H1 (cell line): ENCODE data around the gene TCFL5. TPM values are rescaled to one million over a fixed set of nuclear protein-coding genes. Genes with fewer than 3 reads are reported as not detected.

ENCODE experiments used
- CBX8 ChIP-seq: fragments of 300-800, 300-1000 bp; sonication (generic); IDR thresholded peaks from 2 replicates; pipeline ENCODE4 v1.7.1; 2016; ENCODE audit warnings: low read depth, low read length, borderline replicate concordance
- CTCF ChIP-seq, 3 experiments: IDR thresholded peaks; 1 replicate in 2 of 3; 2 replicates in 1 of 3; pipeline versions ENCODE4 v1.5.1 to v1.6.1; 2011; ENCODE audit warnings: low read length in 3 of 3, mild to moderate bottlenecking in 3 of 3, inconsistent platforms in 2 of 3, low read depth in 1 of 3, moderate library complexity in 1 of 3; ENCODE audit not compliant: insufficient read depth in 1 of 3; ENCODE audit errors: control extremely low read depth in 1 of 3
- EZH2 ChIP-seq: fragments of 200-600 bp; sonication (generic); IDR thresholded peaks from 2 replicates; pipeline ENCODE4 v1.7.1; 2012; ENCODE audit warnings: low read depth, mild to moderate bottlenecking, moderate library complexity, low read length, inconsistent platforms; ENCODE audit not compliant: severe bottlenecking
- KDM5A ChIP-seq: fragments of 200-600 bp; IDR thresholded peaks from 2 replicates; pipeline ENCODE4 v1.7.1; 2012; ENCODE audit warnings: mild to moderate bottlenecking, low read length, inconsistent platforms, mixed read lengths
- MAX ChIP-seq: IDR thresholded peaks from 2 replicates; pipeline ENCODE4 v1.6.1; 2012; ENCODE audit warnings: inconsistent platforms
- NRF1 ChIP-seq: IDR thresholded peaks from 2 replicates; pipeline ENCODE4 v1.6.1; 2011; ENCODE audit warnings: mild to moderate bottlenecking, low read depth, low read length, improper control_type of control experiment
- RBBP5 ChIP-seq: IDR thresholded peaks from 2 replicates; pipeline ENCODE4 v1.7.1; 2012; ENCODE audit warnings: low read depth, mild to moderate bottlenecking, inconsistent platforms, low read length, moderate library complexity, borderline replicate concordance
- USF2 ChIP-seq: IDR thresholded peaks from 2 replicates; pipeline ENCODE4 v1.6.1; 2011; ENCODE audit warnings: low read length, improper control_type of control experiment
- polyA plus RNA-seq, 7 experiments: library from polyadenylated mRNA; depleted of rRNA in 3 of 7; stranded (reverse) in 5 of 7; unstranded in 2 of 7; fragments of >200 nt in 5 of 7; fragments of 200-250 nt in 2 of 7; gene quantifications; 1 replicate in 5 of 7; 2 replicates in 1 of 7; 4 replicates in 1 of 7; pipeline versions ENCODE4 v1.2.1 to v1.2.3, GENCODE V29; 2011 to 2013; ENCODE audit warnings: missing spikeins in 2 of 7, mixed read lengths in 2 of 7
- total RNA-seq: library from RNA; stranded (reverse); fragmentation: NEBNext Ultra II Directional; extraction: Animal tissue kit (Norgen Biotek cat#: 25700); gene quantifications from 2 replicates; pipeline ENCODE4 v1.2.1, GENCODE V29; 2021

TCFL5 gene
- total and polyA plus RNA-seq, 2 of the 8 experiments (the other 6 are each of a cell fraction or from before 2014, with no cell fraction given), result 6.2 to 15.0 TPM

- TF ChIP-seq CTCF (IDR thresholded peaks at IDR 0.05; ENCODE audit: control extremely low read depth in 1 of 3, insufficient read depth in 1 of 3, low read depth in 1 of 3, low read length in 3 of 3), result no peak
- TF ChIP-seq NRF1, result no peak
- TF ChIP-seq USF2, result 0 out of 2 replicates have a peak, but pooled peaks have one; percentile 12
- no peak for TF ChIP-seq CBX8
- peak; percentile 25; the same call in 1 of the 2 replicates for TF ChIP-seq MAX
- TF ChIP-seq RBBP5, result no peak
- no peak for TF ChIP-seq EZH2
- no peak for TF ChIP-seq KDM5A
- TF ChIP-seq, all 59 proteins: peak for 2
Observed at GRCh38 chr20:62793757-62794006, 67.9 kb downstream of the TCFL5 start (continued).
